ENCODE data around the gene MARVELD2. TPM values are rescaled to one million over a fixed set of nuclear protein-coding genes. Genes with fewer than 3 reads are reported as not detected.
"Not testable (repeated sequence)": the region's sequence is repeated elsewhere in the genome, so short reads cannot be mapped to it uniquely, and the experiment has no call there.

Gene MARVELD2
- 1 to 10 TPM in 1 of 10 donors, under 1 TPM in 9; 0.09 to 1.1 (median 0.28) TPM for polyA plus RNA-seq (ENCODE audit: insufficient read length in 10 of 10)
- long read RNA-seq, donor 1, result 0 reads
- long read RNA-seq, donor 2, result 0 reads
- long read RNA-seq, donor 3, result 0 reads
- long read RNA-seq, donor 4, result 0 reads
- long read RNA-seq, donor 5, result 0 reads
- long read RNA-seq, donor 6, result 0 reads
- long read RNA-seq, donor 7, result 0 reads
- long read RNA-seq, donor 8, result 0 reads
- long read RNA-seq, donor 9, result 0 reads

DNA sequence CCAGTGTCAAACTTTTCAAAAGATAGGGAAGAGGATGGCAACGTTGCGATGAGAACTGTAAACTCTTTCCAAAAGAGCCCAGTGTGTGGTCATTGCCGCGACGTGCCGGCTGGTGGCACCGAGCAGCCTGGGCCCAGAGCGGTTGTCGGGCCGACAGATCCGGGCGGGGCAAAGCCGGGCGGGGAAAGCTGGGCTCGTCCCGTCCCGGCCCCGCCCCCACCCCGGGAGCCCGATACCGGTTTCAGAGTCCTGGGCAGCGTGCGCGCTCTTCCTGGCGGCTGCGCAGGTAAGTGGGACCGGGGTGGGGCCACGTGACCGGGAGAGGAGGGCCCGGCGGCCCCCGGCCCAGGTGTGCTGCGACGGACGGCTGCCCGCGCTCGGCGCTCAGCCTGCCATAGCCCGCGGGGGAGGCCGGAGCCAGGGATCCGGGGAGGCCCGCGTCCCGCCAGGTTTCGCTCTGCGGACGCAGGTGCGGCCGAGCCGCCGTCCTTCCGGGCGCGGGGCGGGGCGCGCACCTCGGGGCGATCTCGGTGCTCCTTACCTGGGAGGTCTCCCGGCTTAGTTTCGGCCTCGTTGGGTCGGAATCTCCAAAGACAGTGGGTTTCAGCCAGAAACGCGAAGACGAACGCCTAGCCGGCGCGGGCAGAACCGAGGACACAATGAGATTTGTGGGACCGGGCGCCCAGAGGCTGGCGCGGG lies at the start of gene MARVELD2:
Gene MARVELD2 (plus strand): TSS at position 232 of the 699 bp plus-strand sequence. CDS start 4,270 bp downstream, outside the sequence.
- DNase-seq, result peak in 2 of 3 donors; percentile 5 to 36

GRCh38 chr5:69367697-69368279 lies 47.1 kb upstream of the MARVELD2 start:
- no peak for DNase-seq

DNA sequence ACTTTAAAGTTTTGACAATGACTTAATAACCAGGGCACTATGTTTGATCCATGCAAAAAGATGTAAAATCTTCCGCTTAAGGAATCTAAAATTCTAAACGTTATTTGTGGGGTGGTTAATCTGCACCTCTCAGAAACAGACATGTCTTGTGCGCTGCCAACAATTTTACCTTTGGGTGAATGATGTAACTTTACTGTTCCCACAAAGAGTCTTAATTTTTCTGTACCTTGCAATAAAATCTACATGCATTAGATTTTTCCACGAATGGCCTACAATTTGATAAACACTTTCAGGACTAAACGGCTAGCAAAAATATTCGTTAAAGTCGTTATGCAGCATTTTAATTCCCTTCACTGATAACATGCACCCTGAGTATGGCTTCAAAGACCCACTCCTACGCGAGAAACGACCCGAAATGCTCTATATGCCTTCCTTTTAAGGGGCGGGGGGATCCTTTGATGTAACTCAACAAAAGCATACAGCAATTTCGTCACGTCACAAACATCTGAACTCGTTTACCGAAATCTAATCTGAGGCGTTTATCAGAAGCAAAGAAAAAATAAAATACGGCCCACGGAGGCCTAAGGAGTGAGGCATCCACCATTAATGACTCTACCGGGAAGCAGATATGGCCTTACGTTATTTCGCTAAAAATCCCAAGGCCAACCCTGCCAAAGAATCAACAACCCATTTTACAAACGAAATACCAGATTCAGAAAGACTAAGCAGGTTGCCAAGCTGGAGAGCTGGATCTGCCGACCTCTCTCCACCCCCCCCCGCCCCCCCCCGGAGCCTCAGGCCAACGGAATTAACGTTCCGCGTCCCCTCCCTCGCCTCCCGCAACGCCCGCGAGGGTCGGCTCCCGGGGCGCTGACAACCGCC lies 46.2 kb upstream of the MARVELD2 start:
- DNase-seq, result peak in 2 of 3 donors; percentile 41 to 69

DNA sequence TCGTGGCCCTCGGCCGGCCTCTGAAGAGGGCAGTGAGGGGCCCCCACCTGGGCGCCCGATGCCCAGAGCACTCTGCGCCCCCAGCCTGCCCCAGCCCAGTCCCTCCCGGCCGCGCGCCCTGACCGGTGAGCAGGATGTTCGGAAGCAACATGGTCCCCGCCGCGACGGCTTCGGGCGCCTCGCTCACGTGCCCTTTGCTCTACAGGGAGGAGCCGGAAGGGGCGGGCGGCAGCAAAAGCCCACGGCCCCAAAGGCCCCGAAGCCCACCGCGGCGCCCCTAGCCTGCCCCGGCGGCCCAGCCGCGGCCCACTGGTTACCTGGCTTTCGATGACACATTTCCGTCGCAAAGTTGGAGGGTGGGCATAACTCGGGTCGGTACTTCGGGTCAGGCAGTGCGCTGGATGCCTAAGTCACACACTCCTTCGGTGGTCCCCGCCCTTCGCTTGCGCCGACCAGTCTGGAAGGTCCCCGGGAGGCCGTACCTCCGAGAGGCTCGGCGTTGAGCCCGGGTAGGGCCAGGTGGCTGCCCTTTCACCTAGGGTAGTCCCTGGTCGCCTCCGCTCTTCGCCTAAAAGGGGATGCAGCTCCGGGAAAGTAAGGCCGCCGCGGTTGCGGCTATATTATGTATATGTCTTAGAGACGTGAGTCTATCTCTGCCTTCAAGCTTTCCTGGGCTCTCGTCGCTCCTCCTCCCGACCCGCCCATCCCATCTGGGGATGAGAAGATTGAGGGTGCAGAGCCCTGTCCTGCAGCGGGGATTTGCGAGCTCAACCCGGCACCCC lies 45.4 kb upstream of the MARVELD2 start, which contains the start of the genes AK6, RAD17 and TAF9:
Gene AK6 (minus strand): TSS at position 181 of the 782 bp plus-strand sequence. CDS start 30 bp downstream, at position 151.
Gene RAD17 (plus strand): TSS at position 479 of the 782 bp plus-strand sequence. CDS start 2,391 bp downstream, outside the sequence.
Gene TAF9 (minus strand): TSS at position 181 of the 782 bp plus-strand sequence. CDS start 3,783 bp downstream, outside the sequence.
- DNase-seq, result peak; percentile 92 to 99 (median 95)

DNA sequence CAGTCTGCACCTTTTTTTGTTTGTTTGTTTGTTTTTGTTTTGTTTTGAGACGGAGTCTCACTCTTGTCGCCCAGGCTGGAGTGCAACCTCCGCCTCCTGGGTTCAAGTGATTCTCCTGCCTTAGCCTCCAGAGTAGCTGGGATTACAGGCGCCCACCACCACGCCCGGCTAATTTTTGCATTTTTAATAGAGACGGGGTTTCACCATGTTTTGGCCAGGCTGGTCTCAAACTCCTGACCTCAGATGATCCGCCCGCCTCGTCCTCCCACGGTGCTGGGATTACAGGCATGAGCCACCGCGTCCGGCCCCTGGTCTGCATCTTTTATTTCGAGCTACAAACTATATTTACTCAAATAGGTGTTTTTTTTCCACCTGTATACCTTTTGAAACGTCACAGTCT lies 44.6 kb upstream of the MARVELD2 start:
- DNase-seq, result peak in 1 of 3 donors; percentile 37

DNA sequence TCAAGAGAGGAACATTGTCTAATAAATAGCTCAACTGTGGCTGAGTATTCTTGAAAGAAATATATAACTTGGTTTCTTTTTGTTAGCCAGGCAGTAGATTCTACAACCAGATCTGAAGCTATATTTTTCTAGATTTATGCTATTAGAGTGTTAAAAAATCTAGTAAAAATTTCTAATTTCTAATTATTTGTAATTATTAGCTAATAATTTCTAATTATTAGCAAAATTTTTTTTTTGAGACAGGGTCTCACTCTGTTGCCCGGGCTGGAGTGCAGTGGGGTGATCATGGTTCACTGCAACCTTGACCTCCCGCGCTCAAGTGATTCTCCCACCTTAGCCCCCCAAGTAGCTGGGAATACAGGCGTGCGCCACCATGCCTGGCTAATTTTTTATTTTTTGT lies 42.5 kb upstream of the MARVELD2 start:
- no peak for DNase-seq

GRCh38 chr5:69374911-69375446 lies 39.9 kb upstream of the MARVELD2 start:
- no peak for DNase-seq

GRCh38 chr5:69378376-69378775 lies 36.5 kb upstream of the MARVELD2 start:
- no peak for DNase-seq

GRCh38 chr5:69404659-69405330 lies 10.1 kb upstream of the MARVELD2 start:
- DNase-seq, result no peak

GRCh38 chr5:69415584-69415958 lies 655 bp downstream of the MARVELD2 start:
- no peak for DNase-seq

DNA sequence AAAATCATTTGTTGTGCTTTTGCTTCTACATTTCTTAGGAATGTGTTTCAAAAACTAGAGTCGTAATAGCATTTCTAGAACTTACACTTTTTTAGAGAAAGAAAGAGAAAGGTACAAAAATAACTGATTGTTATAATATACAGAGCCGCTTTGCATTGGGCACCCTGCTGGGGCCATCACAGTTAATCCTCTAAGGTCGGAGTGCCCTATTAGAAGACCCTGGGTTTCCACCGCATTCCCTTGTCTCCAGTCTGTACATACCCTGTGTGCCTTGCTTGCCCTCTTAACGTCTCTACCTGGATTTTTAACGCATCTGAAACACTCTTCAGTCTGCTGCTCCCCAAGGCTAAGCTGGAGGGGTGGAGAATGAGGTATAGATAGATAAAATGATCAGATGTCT lies 1.3 kb downstream of the MARVELD2 start:
- no peak for DNase-seq

DNA sequence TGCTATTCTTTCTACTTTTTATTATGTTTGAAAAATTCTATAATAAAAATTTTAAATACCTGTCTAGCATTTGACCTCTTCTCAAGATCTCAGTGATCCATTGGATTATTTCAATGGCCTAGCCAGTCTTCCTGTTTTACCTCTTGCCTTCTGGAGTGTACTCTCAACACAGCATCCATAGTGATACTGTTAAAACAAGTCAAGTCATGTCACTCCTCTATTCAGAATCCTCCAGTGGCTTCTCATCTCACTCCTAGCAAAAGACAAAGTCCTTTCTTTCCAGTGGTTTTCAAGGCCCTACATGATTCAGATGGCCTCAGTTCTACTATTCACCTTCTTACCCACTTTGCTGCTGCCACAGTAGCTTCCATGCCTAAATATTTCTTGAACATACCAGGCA lies 1.8 kb downstream of the MARVELD2 start:
- no peak for DNase-seq

GRCh38 chr5:69418554-69418953 lies 3.6 kb downstream of the MARVELD2 start:
- DNase-seq, result no peak

- no peak for DNase-seq
Observed at GRCh38 chr5:69431424-69432303, 16.7 kb downstream of the MARVELD2 start.

GRCh38 chr5:69432412-69433206 lies 17.7 kb downstream of the MARVELD2 start:
- no peak for DNase-seq

DNA sequence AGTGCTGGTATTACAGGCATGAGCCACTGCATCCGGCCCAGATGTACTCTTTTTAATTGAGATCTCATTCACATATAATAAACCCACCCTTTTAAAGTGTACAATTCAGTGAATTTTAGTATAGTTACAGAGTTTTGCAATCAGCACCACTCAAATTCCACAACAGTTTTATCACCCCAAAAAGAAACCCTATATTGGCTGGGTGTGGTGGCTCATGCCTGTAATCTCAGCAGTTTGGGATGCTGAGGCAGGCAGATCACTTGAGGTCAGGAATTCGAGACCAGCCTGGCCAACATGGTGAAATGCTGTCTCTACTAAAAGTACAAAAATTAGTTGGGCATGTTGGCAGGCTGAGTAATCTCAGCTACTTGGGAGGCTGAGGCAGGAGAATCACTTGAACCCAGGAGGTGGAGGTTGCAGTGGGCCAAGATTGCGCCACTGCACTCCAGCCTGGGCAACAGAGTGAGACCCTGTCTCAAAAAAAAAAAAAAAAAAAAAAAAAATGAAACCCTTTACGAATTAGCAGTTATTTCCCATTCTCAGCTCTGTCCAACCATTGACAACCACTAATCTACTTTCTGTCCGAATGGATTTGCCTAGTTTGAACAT lies 20.5 kb downstream of the MARVELD2 start:
- DNase-seq, result not testable (repeated sequence)

DNA sequence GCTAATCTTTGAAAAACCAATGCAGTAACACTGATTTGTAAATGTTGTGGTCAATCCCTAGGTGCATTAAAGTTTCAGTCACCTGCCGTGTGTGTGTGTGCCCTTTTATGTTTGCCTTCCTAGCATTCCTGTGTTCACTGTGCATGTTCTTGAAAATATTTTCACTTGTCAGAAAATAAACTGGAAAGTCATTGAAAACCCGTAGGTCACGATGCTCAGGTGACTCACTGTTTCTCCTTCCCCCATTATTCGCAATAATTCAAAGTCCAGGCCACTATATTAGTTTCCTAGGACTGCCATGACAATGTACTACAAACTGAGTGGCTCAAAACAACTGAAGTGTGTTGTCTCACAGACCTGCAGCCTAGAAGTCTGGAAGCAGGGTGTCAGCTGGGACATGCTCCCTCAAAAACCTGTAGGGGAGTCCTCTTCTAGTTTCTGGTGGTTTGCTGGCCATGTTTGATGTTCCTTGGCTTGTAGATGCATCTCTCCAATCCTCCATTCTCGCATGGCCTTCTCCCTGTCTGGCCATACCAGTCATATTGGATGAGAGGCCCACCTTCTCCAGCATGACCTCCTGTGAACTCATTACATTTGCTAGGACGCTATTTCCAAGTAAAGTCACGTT lies 29.3 kb downstream of the MARVELD2 start:
- DNase-seq, result no peak

Measured in muscle of back (tissue), 13 donors.